Measurements from ENCODE around the gene IFI27. TPM values are rescaled to one million over a fixed set of nuclear protein-coding genes. Genes with fewer than 3 reads are reported as not detected.

The IFI27 gene
- total and polyA plus RNA-seq, 2 donors (not counting 1 experiment from before 2014, with no cell fraction given), result 0.15 to 0.81 TPM

GRCh38 chr14:94129111-94129757 is 18.7 kb downstream of the IFI27 start, which contains the start of gene IFI27L2:
TSS of gene IFI27L2 (minus strand) at chr14:94129604. CDS start at chr14:94129564, 40 bp downstream.
- Mint-ChIP-seq H3K27ac (peak within 1 kb of the TSS; percentile 68), H3K27me3 (peaks cover 10% of the 10 kb centered on the region), H3K4me1 (peaks cover 14% of the 10 kb centered on the region), H3K9me3 (ENCODE audit: insufficient read depth) (no peaks in the 10 kb centered on the region), H3K4me3 (peak within 1 kb of the TSS; percentile 94)
- ChIA-PET CTCF (interaction anchor here (0.8 to 3.0 kb wide), 7 partner anchors 15 to 189 kb away, joined by 3 to 19 read pairs (median 4); no protein-coding TSS in a partner anchor), POLR2A (interaction anchor here (0.6 to 1.2 kb wide), 3 partner anchors 37 to 90 kb away, joined by 6 to 10 read pairs (median 8); no protein-coding TSS in a partner anchor)
- H3K9ac ChIP-seq (ENCODE audit: low read length), result peak within 1 kb of the TSS; percentile 69
- H3K4me3 ChIP-seq (ENCODE audit: control extremely low read depth in 1 of 5, extremely low read depth in 1 of 5, insufficient read depth in 1 of 5, low read depth in 2 of 5, low read length in 4 of 5), result peak within 1 kb of the TSS; percentile 57 to 85 (median 65)
- DNase-seq, result peak; percentile 80
- under 1% methylated on average over 18 of the region's 27 CpGs for WGBS (ENCODE audit: insufficient coverage)
- H3K4me2 ChIP-seq (replicated peaks; ENCODE audit: low read depth, low read length, poor library complexity, severe bottlenecking), result peak within 1 kb of the TSS; percentile 91
- peak within 1 kb of the TSS; percentile 35 to 44 for H3K27ac ChIP-seq (ENCODE audit: low read length in 2 of 2)
- H4K20me1 ChIP-seq (ENCODE audit: control insufficient read depth, insufficient read depth, low read length, poor library complexity, severe bottlenecking), result no peaks in the 10 kb centered on the region
- peak within 1 kb of the TSS; percentile 91 for H2AFZ ChIP-seq (ENCODE audit: insufficient read depth, low read depth, low read length, poor library complexity, severe bottlenecking)
- H3K79me2 ChIP-seq (ENCODE audit: control insufficient read depth, insufficient read depth, low read length), result no peaks in the 10 kb centered on the region
- H3K27me3 ChIP-seq (replicated peaks in 1 of 4; ENCODE audit: control extremely low read depth in 1 of 4, control insufficient read depth in 3 of 4, insufficient read depth in 4 of 4, low read length in 3 of 4), result peaks cover 0 to 4% (median 0%) of the 10 kb centered on the region in 4 experiments
- intact Hi-C loops (cut with micrococcal nuclease), result loop anchor here (1.0 kb wide), 1 partner anchor 48 kb away; the partner anchor contains the start of genes DDX24 and IFI27L1
- peak; percentile 98 for ATAC-seq (ENCODE audit: low read depth)
- H3K36me3 ChIP-seq (replicated peaks in 1 of 2; ENCODE audit: control extremely low read depth in 1 of 2, control insufficient read depth in 1 of 2, extremely low read depth in 1 of 2, insufficient read depth in 2 of 2, low read length in 1 of 2), result peaks cover 0 to 3% of the 10 kb centered on the region in 2 experiments
- TF ChIP-seq EZH2 (IDR thresholded peaks at IDR 0.05; ENCODE audit: borderline replicate concordance, insufficient read depth, low read depth, low read length, poor library complexity, severe bottlenecking), result no peak
- TF ChIP-seq, protein P1, sequence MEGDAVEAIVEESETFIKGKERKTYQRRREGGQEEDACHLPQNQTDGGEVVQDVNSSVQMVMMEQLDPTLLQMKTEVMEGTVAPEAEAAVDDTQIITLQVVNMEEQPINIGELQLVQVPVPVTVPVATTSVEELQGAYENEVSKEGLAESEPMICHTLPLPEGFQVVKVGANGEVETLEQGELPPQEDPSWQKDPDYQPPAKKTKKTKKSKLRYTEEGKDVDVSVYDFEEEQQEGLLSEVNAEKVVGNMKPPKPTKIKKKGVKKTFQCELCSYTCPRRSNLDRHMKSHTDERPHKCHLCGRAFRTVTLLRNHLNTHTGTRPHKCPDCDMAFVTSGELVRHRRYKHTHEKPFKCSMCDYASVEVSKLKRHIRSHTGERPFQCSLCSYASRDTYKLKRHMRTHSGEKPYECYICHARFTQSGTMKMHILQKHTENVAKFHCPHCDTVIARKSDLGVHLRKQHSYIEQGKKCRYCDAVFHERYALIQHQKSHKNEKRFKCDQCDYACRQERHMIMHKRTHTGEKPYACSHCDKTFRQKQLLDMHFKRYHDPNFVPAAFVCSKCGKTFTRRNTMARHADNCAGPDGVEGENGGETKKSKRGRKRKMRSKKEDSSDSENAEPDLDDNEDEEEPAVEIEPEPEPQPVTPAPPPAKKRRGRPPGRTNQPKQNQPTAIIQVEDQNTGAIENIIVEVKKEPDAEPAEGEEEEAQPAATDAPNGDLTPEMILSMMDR (IDR thresholded peaks at IDR 0.05), result peak; percentile 45
- no peaks in the 10 kb centered on the region for H3K9me3 ChIP-seq (ENCODE audit: control extremely low read depth in 1 of 3, control insufficient read depth in 2 of 3, insufficient read depth in 1 of 3, low read length in 2 of 3)
- peaks cover 12 to 18% of the 10 kb centered on the region in 2 donors for H3K4me1 ChIP-seq (ENCODE audit: control insufficient read depth in 2 of 2, insufficient read depth in 2 of 2, low read length in 2 of 2)

Measured in B cell (primary cell).